Endodermal cell (in vitro differentiated cells): Measurements from ENCODE around the gene GABRE. TPM values are rescaled to one million over a fixed set of nuclear protein-coding genes. Genes with fewer than 3 reads are reported as not detected.

Experiments
- DNase-seq: peaks from one replicate; pipeline ENCODE4 v3.0.0-alpha.2; 2017
- H3K27ac ChIP-seq: 2 replicates; pipeline ENCODE4 v1.5.1; 2013; ENCODE audit warnings: mild to moderate bottlenecking, low read depth, low read length, moderate library complexity
- H3K27me3 ChIP-seq: 2 replicates; pipeline ENCODE4 v1.6.1; 2013; ENCODE audit warnings: mild to moderate bottlenecking, low read length, moderate library complexity; ENCODE audit not compliant: insufficient read depth, control insufficient read depth, poor library complexity, severe bottlenecking
- H3K36me3 ChIP-seq: 2 replicates; pipeline ENCODE4 v1.7.0; 2013; ENCODE audit warnings: mild to moderate bottlenecking, low read length, moderate library complexity; ENCODE audit not compliant: control insufficient read depth, insufficient read depth
- H3K4me1 ChIP-seq: one replicate; pipeline ENCODE4 v1.7.0; 2013; ENCODE audit warnings: low read length; ENCODE audit not compliant: control insufficient read depth, insufficient read depth
- H3K4me3 ChIP-seq: 2 replicates; pipeline ENCODE4 v1.5.1; 2013; ENCODE audit warnings: mild to moderate bottlenecking, low read length, moderate library complexity
- H3K9ac ChIP-seq: 2 replicates; pipeline ENCODE4 v1.6.1; 2013; ENCODE audit warnings: mild to moderate bottlenecking, low read length, moderate library complexity; ENCODE audit not compliant: poor library complexity, severe bottlenecking; ENCODE audit errors: extremely low read depth
- H3K9me3 ChIP-seq: 2 replicates; pipeline ENCODE4 v1.6.1; 2013; ENCODE audit warnings: mild to moderate bottlenecking, low read length, moderate library complexity; ENCODE audit not compliant: control insufficient read depth
- H3K27ac Mint-ChIP-seq: 2 replicates; pipeline ENCODE4 v1.8.0; 2020; ENCODE audit warnings: mixed read lengths
- H3K27me3 Mint-ChIP-seq: 2 replicates; pipeline ENCODE4 v1.8.0; 2021; ENCODE audit warnings: mild to moderate bottlenecking, mixed read lengths; ENCODE audit not compliant: insufficient read depth
- H3K36me3 Mint-ChIP-seq: 2 replicates; pipeline ENCODE4 v1.8.0; 2020; ENCODE audit warnings: low read depth, mixed read lengths
- H3K4me1 Mint-ChIP-seq: 2 replicates; pipeline ENCODE4 v1.8.0; 2020; ENCODE audit warnings: mixed read lengths
- H3K4me3 Mint-ChIP-seq: 2 replicates; pipeline ENCODE4 v1.8.0; 2020; ENCODE audit warnings: mild to moderate bottlenecking, moderate library complexity, mixed read lengths
- H3K9me3 Mint-ChIP-seq: 2 replicates; pipeline ENCODE4 v1.8.0; 2020; ENCODE audit warnings: mild to moderate bottlenecking, mixed read lengths
- WGBS, 2 experiments: methylation state at CpG; one replicate each; pipeline versions ENCODE4 v1.1.5 to v1.1.7; 2013; ENCODE audit warnings: missing lambda C conversion rate in 2 of 2, mixed read lengths in 1 of 2; ENCODE audit not compliant: insufficient coverage in 1 of 2, insufficient read length in 1 of 2; 5-methylcytosine and 5-hydroxymethylcytosine counted together
- total RNA-seq, 2 donors: library from RNA; stranded (reverse); fragmentation: NEBNext Ultra II Directional in 1 of 2; extraction: Animal tissue kit (Norgen Biotek cat#: 25700) in 1 of 2; gene quantifications; 2 replicates in 1 of 2; 3 replicates in 1 of 2; pipeline ENCODE4 v1.2.1, GENCODE V29; 2021
- TF ChIP-seq, protein P1 (sequence below): fragments of 200-600 bp; sonication (generic); conservative IDR thresholded peaks from 2 replicates; pipeline ENCODE4 v1.5.0; 2021; ENCODE audit warnings: antibody characterized with exemption, mild to moderate bottlenecking

Gene GABRE
- total RNA-seq, 2 donors from 2014 or later: 6.6 to 13.3 TPM

DNA sequence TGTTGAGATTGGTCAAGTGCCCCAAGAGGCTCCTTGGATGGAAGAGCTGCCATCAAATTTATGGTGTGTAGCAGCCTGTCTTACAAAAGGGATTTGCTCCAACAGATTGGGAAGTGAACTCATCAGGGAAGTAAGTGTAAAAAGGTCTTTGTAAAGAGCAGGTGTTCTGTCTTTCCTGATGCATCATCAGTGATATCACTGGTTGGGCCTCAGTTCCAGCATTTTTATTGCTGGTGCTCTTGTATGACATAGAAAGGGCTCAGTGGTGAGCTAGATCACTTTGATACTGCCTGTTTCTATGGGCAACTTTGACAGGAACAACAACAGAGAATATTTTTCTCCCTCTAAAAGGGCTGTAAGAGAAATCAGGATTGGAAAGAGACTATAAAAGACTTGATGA is 8.7 kb upstream of the GABRE start:
- H3K4me1 Mint-ChIP-seq: no peaks in the 10 kb centered on the region
- H3K27ac Mint-ChIP-seq: no peak overlapping the region
- no peak overlapping the region for H3K9ac ChIP-seq
- H3K4me1 ChIP-seq: no peaks in the 10 kb centered on the region
- no peak overlapping the region for H3K4me3 ChIP-seq
- H3K4me3 Mint-ChIP-seq: no peak overlapping the region
- H3K9me3 Mint-ChIP-seq: peaks cover 34% of the 10 kb centered on the region
- TF ChIP-seq, protein P1, sequence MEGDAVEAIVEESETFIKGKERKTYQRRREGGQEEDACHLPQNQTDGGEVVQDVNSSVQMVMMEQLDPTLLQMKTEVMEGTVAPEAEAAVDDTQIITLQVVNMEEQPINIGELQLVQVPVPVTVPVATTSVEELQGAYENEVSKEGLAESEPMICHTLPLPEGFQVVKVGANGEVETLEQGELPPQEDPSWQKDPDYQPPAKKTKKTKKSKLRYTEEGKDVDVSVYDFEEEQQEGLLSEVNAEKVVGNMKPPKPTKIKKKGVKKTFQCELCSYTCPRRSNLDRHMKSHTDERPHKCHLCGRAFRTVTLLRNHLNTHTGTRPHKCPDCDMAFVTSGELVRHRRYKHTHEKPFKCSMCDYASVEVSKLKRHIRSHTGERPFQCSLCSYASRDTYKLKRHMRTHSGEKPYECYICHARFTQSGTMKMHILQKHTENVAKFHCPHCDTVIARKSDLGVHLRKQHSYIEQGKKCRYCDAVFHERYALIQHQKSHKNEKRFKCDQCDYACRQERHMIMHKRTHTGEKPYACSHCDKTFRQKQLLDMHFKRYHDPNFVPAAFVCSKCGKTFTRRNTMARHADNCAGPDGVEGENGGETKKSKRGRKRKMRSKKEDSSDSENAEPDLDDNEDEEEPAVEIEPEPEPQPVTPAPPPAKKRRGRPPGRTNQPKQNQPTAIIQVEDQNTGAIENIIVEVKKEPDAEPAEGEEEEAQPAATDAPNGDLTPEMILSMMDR: no peak
- H3K36me3 ChIP-seq: no peaks in the 10 kb centered on the region
- H3K36me3 Mint-ChIP-seq: no peaks in the 10 kb centered on the region
- no peaks in the 10 kb centered on the region for H3K27me3 Mint-ChIP-seq
- H3K27me3 ChIP-seq: no peaks in the 10 kb centered on the region
- no peaks in the 10 kb centered on the region for H3K9me3 ChIP-seq
- no peak for DNase-seq
- H3K27ac ChIP-seq: no peak overlapping the region

DNA sequence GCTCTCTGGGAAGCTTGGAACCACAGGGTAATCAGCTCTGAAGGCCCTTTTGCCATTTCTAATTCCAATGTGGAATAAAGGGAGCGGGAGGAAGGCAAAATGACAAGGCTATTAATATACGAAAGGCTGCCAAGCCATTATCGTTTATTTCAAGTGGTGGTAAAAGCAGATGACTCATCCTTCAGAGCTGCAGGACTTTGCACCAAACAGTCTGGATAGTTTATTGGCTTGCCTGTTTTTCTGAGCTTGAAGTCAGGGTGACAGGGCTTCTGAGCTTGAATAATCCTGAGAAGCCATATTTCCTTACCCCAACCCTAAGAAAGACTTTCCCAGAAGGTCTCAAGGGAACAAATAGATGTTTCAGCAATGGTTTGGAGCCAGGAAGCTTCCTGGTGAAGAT is 7.7 kb upstream of the GABRE start:
- no peak for DNase-seq
- no peaks in the 10 kb centered on the region for H3K36me3 Mint-ChIP-seq
- Histone ChIP-seq H3K27me3 (no peaks in the 10 kb centered on the region), H3K4me1 (no peaks in the 10 kb centered on the region), H3K27ac (no peak overlapping the region), H3K9me3 (no peaks in the 10 kb centered on the region), H3K4me3 (no peak overlapping the region), H3K9ac (no peak overlapping the region), H3K36me3 (no peaks in the 10 kb centered on the region)
- H3K27ac Mint-ChIP-seq: no peak overlapping the region
- TF ChIP-seq, protein P1: no peak
- peaks cover 34% of the 10 kb centered on the region for H3K9me3 Mint-ChIP-seq
- WGBS, 2 experiments: 98 to 100% methylated on average over 1 to 3 of the region's 3 CpGs
- peaks cover 2% of the 10 kb centered on the region for H3K27me3 Mint-ChIP-seq
- no peak overlapping the region for H3K4me3 Mint-ChIP-seq
- H3K4me1 Mint-ChIP-seq: no peaks in the 10 kb centered on the region

DNA sequence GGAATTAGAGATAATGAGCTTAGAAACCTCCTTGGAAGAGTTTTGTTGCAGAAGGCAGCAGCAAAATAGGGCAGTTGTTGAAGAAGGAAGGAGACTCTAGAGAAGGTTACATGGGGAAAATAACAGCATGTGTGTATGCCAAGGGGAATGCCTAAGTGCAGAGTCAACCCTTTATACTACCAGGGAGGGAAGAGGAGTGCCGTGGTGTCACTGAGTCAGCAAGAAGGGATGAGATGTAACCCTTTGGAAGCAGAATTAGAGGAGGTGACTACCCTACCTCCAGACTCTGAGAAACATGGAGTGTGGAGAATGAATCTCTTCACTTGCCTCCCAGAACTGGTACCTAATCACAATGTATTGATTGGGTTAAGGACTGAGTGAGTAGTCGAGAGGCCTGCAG is 6.7 kb upstream of the GABRE start:
- H3K9me3 Mint-ChIP-seq: peaks cover 31% of the 10 kb centered on the region
- H3K9ac ChIP-seq: no peak overlapping the region
- peaks cover 6% of the 10 kb centered on the region for H3K27me3 Mint-ChIP-seq
- H3K27ac ChIP-seq: no peak overlapping the region
- no peaks in the 10 kb centered on the region for H3K27me3 ChIP-seq
- no peaks in the 10 kb centered on the region for H3K36me3 ChIP-seq
- H3K4me3 Mint-ChIP-seq: no peak overlapping the region
- no peak overlapping the region for H3K4me3 ChIP-seq
- H3K4me1 Mint-ChIP-seq: no peaks in the 10 kb centered on the region
- TF ChIP-seq, protein P1: no peak
- WGBS, 2 experiments: 91 to 100% methylated on average over 1 of the region's 2 CpGs
- H3K9me3 ChIP-seq: no peaks in the 10 kb centered on the region
- H3K36me3 Mint-ChIP-seq: no peaks in the 10 kb centered on the region
- H3K27ac Mint-ChIP-seq: no peak overlapping the region
- DNase-seq: no peak
- no peaks in the 10 kb centered on the region for H3K4me1 ChIP-seq
